Caco-2 (cell line): ENCODE data around the gene HECTD1. TPM values are rescaled to one million over a fixed set of nuclear protein-coding genes. Genes with fewer than 3 reads are reported as not detected.

Experiments used
- BruUV-seq: library from RNA; stranded (reverse); fragments of 400-500 nt; replicated peaks from 2 replicates; lab custom pipeline; 2021; lab: Mats Ljungman, UMichigan
- CTCF ChIA-PET: fragments of 300-600 bp; sonication (Branson Sonifier 250); formaldehyde crosslinking; loops from one replicate; lab custom pipeline; 2022; ENCODE audit warnings: antibody characterized with exemption; lab: Charles Lee
- POLR2A ChIA-PET: fragments of 300-600 bp; sonication (Branson Sonifier 250); formaldehyde crosslinking; loops from one replicate; lab custom pipeline; 2022; ENCODE audit warnings: antibody characterized with exemption; lab: Charles Lee
- DNase-seq, 2 experiments: peaks; one replicate each; pipeline versions ENCODE4 v3.0.0 to v3.0.0-alpha.2; 2020 to 2022
- H3K27me3 ChIP-seq: replicated peaks from 2 replicates; pipeline ENCODE4 v1.6.0; 2011; ENCODE audit warnings: low read length; ENCODE audit not compliant: control insufficient read depth, insufficient read depth
- H3K36me3 ChIP-seq: 2 replicates; pipeline ENCODE4 v1.5.1; 2011; ENCODE audit warnings: low read length; ENCODE audit not compliant: control insufficient read depth, insufficient read depth
- H3K4me1 ChIP-seq: fragments of 250-450 bp; sonication (Bioruptor Pico); 2 replicates; pipeline ENCODE4 v1.5.1; 2020; ENCODE audit warnings: mild to moderate bottlenecking
- H3K4me3 ChIP-seq: 2 replicates; pipeline ENCODE4 v1.5.1; 2011; ENCODE audit warnings: low read depth, mild to moderate bottlenecking, control low read depth, low read length
- H3K9me3 ChIP-seq: fragments of 250-450 bp; sonication (Bioruptor Pico); 2 replicates; pipeline ENCODE4 v1.5.1; 2020; ENCODE audit warnings: mild to moderate bottlenecking, moderate library complexity
- H3K27ac Mint-ChIP-seq: one replicate; pipeline ENCODE4 v1.8.0; 2022; ENCODE audit warnings: mixed read lengths; ENCODE audit not compliant: unreplicated experiment
- H3K27me3 Mint-ChIP-seq: one replicate; pipeline ENCODE4 v1.8.0; 2022; ENCODE audit warnings: mixed read lengths; ENCODE audit not compliant: insufficient read depth, unreplicated experiment
- H3K36me3 Mint-ChIP-seq: one replicate; pipeline ENCODE4 v1.8.0; 2022; ENCODE audit warnings: mild to moderate bottlenecking, mixed read lengths; ENCODE audit not compliant: insufficient read depth, unreplicated experiment
- H3K4me1 Mint-ChIP-seq: one replicate; pipeline ENCODE4 v1.8.0; 2022; ENCODE audit warnings: low read depth, mixed read lengths; ENCODE audit not compliant: unreplicated experiment
- H3K4me3 Mint-ChIP-seq: one replicate; pipeline ENCODE4 v1.8.0; 2022; ENCODE audit warnings: mild to moderate bottlenecking, moderate library complexity, mixed read lengths; ENCODE audit not compliant: unreplicated experiment
- H3K9me3 Mint-ChIP-seq: one replicate; pipeline ENCODE4 v1.8.0; 2022; ENCODE audit warnings: mixed read lengths; ENCODE audit not compliant: unreplicated experiment
- intact Hi-C: fragments of 100-400 bp; cut with micrococcal nuclease; formaldehyde crosslinking; loops from one replicate; pipeline ENCODE4 v1.10.0; 2022; ENCODE audit not compliant: unreplicated experiment
- total RNA-seq: library from RNA; stranded (reverse); gene quantifications from 2 replicates; pipeline ENCODE4 v1.2.3, GENCODE V29; 2022
- TF ChIP-seq, protein P1 (sequence below), 2 experiments: fragments of 200-600 bp in 1 of 2; IDR thresholded peaks; 1 replicate in 1 of 2; 2 replicates in 1 of 2; pipeline versions ENCODE4 v1.5.1 to v1.8.0; 2011 to 2022; ENCODE audit warnings: antibody characterized with exemption in 1 of 2, control low read depth in 1 of 2, inconsistent platforms in 1 of 2, low read depth in 1 of 2, low read length in 1 of 2, mild to moderate bottlenecking in 1 of 2, moderate library complexity in 1 of 2; ENCODE audit not compliant: insufficient read depth in 1 of 2, severe bottlenecking in 1 of 2, unreplicated experiment in 1 of 2

HECTD1 gene
- total RNA-seq, 1 experiment from 2014 or later: 146 TPM

DNA sequence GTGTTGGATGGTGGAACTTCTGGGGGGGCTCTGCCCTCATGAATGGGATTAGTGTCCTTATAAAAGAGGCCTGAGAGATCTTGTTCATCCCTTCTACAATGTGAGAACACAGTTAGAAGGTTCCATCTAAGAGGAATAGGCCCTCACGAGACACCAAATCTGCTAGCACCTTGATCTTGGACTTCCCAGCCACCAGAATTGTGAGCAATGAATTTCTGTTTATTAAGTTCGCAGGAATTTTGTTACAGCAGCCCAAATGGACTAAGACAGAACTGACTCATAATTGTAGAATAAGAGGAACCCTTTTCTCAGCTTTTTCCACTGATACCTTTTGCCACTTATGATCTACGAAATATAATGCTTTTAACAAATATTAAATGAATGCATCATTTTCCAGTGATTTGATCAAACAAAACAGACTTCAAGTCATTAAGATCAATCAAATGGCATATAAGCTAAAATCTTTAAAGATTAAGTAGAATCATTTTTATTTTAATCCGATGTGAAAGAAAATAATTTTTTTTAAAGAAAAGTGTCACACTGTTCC, 68.2 kb downstream of the HECTD1 start:
- intact Hi-C loops: no loop called here

DNA sequence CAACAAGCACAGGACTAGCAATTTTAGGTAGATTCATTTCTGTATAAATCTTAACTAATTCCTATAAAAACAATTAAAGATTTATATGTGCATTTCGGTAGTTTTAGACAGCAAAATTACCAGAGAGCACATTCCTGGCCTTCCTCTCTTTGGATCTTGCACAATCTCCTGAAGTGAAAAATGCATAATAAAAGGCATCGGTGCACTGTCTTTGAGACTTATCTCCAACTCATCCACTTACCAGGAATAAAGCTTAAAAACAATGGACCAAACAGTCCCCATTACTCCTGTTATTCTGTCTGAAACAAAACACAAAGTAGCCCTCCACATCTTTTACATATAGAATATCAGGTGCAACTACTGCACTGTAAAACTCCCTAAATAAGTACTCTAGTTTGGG, 69.3 kb downstream of the HECTD1 start:
- Mint-ChIP-seq H3K4me3 (no peak overlapping the region), H3K4me1 (no peaks in the 10 kb centered on the region), H3K9me3 (no peaks in the 10 kb centered on the region), H3K27ac (no peak overlapping the region), H3K27me3 (no peaks in the 10 kb centered on the region), H3K36me3 (peaks cover 44% of the 10 kb centered on the region)
- Histone ChIP-seq H3K4me3 (no peak overlapping the region), H3K27me3 (no peaks in the 10 kb centered on the region), H3K36me3 (no peaks in the 10 kb centered on the region), H3K9me3 (no peaks in the 10 kb centered on the region), H3K4me1 (no peaks in the 10 kb centered on the region)
- TF ChIP-seq, protein P1, sequence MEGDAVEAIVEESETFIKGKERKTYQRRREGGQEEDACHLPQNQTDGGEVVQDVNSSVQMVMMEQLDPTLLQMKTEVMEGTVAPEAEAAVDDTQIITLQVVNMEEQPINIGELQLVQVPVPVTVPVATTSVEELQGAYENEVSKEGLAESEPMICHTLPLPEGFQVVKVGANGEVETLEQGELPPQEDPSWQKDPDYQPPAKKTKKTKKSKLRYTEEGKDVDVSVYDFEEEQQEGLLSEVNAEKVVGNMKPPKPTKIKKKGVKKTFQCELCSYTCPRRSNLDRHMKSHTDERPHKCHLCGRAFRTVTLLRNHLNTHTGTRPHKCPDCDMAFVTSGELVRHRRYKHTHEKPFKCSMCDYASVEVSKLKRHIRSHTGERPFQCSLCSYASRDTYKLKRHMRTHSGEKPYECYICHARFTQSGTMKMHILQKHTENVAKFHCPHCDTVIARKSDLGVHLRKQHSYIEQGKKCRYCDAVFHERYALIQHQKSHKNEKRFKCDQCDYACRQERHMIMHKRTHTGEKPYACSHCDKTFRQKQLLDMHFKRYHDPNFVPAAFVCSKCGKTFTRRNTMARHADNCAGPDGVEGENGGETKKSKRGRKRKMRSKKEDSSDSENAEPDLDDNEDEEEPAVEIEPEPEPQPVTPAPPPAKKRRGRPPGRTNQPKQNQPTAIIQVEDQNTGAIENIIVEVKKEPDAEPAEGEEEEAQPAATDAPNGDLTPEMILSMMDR (IDR thresholded peaks at IDR 0.05; ENCODE audit: insufficient read depth in 1 of 2, low read depth in 1 of 2, low read length in 1 of 2, severe bottlenecking in 1 of 2, unreplicated experiment in 1 of 2): no peak
- BruUV-seq: no TSS peak
- intact Hi-C loops: no loop called here
- POLR2A ChIA-PET: no interaction called here
- CTCF ChIA-PET: no interaction called here
- no peak for DNase-seq

More for the DNA sequence above, 68.2 kb downstream of the HECTD1 start:
- peaks cover 41% of the 10 kb centered on the region for H3K36me3 Mint-ChIP-seq
- TF ChIP-seq, protein P1 (IDR thresholded peaks at IDR 0.05; ENCODE audit: insufficient read depth in 1 of 2, low read depth in 1 of 2, low read length in 1 of 2, severe bottlenecking in 1 of 2, unreplicated experiment in 1 of 2): no peak
- BruUV-seq: no TSS peak
- no peaks in the 10 kb centered on the region for H3K4me1 Mint-ChIP-seq
- no peaks in the 10 kb centered on the region for H3K27me3 Mint-ChIP-seq
- H3K4me3 Mint-ChIP-seq: no peak overlapping the region
- no peaks in the 10 kb centered on the region for H3K9me3 Mint-ChIP-seq
- Histone ChIP-seq H3K9me3 (no peaks in the 10 kb centered on the region), H3K4me1 (no peaks in the 10 kb centered on the region; the same call in 1 of the 2 replicates), H3K27me3 (no peaks in the 10 kb centered on the region), H3K36me3 (no peaks in the 10 kb centered on the region; the same call in 1 of the 2 replicates), H3K4me3 (no peak overlapping the region)
- ChIA-PET POLR2A (no interaction called here), CTCF (no interaction called here)
- no peak for DNase-seq
- no peak overlapping the region for H3K27ac Mint-ChIP-seq

DNA sequence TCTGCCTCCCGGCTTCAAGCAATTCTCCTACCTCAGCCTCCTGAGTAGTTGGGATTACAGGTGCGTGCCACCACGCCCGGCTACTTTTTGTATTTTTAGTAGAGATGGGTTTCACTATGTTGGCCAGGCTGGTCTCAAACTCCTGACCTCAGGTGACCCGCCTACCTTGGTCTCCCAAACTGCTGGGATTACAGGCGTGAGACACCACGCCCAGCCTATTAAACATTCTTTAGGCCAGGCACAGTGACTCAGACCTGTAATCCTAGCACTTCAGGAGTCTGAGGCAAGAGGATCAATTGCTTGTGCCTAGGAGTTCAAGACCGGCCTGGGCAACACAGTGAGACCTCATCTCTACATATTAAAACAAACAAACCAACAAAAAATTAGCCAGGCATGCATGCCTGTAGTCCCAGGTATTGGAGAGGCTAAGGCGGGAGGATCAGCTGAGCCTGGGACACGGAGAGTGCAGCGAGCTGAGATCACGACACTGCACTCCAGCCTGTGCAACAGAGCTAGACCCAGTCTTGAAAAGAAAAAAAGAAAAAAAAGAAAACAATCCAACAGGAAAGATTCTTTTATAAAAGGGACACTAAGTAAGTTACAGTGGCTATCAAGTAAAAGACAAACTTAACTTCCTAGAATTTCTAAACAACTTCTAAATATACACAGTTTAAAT, 70.2 kb downstream of the HECTD1 start:
- no peaks in the 10 kb centered on the region for H3K36me3 ChIP-seq
- H3K27me3 ChIP-seq: no peaks in the 10 kb centered on the region
- intact Hi-C loops: no loop called here
- CTCF ChIA-PET: no interaction called here
- BruUV-seq: no TSS peak
- Mint-ChIP-seq H3K36me3 (peaks cover 44% of the 10 kb centered on the region), H3K27me3 (no peaks in the 10 kb centered on the region), H3K27ac (no peak overlapping the region), H3K4me3 (no peak overlapping the region), H3K4me1 (no peaks in the 10 kb centered on the region), H3K9me3 (no peaks in the 10 kb centered on the region)
- no peak for DNase-seq
- H3K4me3 ChIP-seq: no peak overlapping the region
- H3K4me1 ChIP-seq: no peaks in the 10 kb centered on the region
- POLR2A ChIA-PET: no interaction called here
- no peaks in the 10 kb centered on the region for H3K9me3 ChIP-seq
- TF ChIP-seq, protein P1 (IDR thresholded peaks at IDR 0.05; ENCODE audit: insufficient read depth in 1 of 2, low read depth in 1 of 2, low read length in 1 of 2, severe bottlenecking in 1 of 2, unreplicated experiment in 1 of 2): no peak
